HCT116 (cell line): Measurements from ENCODE around the gene TXLNB. TPM values are rescaled to one million over a fixed set of nuclear protein-coding genes. Genes with fewer than 3 reads are reported as not detected.

Experiments used
- ATAC-seq: fragments of 200-7000 bp; cut with Tn5 transposase; 2 replicates; pipeline ENCODE4 v1.9.1; 2020; ENCODE audit warnings: mild to moderate bottlenecking, moderate library complexity
- BruUV-seq: library from RNA; stranded (reverse); fragments of 400-500 nt; replicated peaks from 2 replicates; lab custom pipeline; 2021; lab: Mats Ljungman, UMichigan
- CTCF ChIA-PET: fragments of 300-600 bp; sonication (Branson Sonifier 250); formaldehyde crosslinking; loops from one replicate; lab custom pipeline; 2021; ENCODE audit warnings: antibody characterized with exemption; lab: Charles Lee
- POLR2A ChIA-PET: fragments of 300-600, 350-600 bp; sonication (Branson Sonifier 250); formaldehyde crosslinking; loops from one replicate; lab custom pipeline; 2021; ENCODE audit warnings: antibody characterized with exemption; lab: Charles Lee
- RAD21 ChIA-PET, 2 experiments: fragments of 300-600 bp; sonication (Branson Sonifier 250); formaldehyde crosslinking; loops; one replicate each; lab custom pipeline; 2023; ENCODE audit warnings: low total read pairs in 2 of 2; ENCODE audit not compliant: uncharacterized antibody in 2 of 2, unreplicated experiment in 2 of 2, low non-redundant PET in 1 of 2; lab: Charles Lee
- DNase-seq: peaks from one replicate; pipeline ENCODE4 v3.0.0-alpha.2; 2010; ENCODE audit warnings: low read depth, low spot score
- H2AFZ ChIP-seq: fragments of 200-600 bp; shearing (Covaris generic), sonication (generic); 2 replicates; pipeline ENCODE4 v1.6.1; 2017; ENCODE audit warnings: low read depth, mixed run types, mixed read lengths, antibody characterized with exemption, low read length; ENCODE audit not compliant: poor library complexity, severe bottlenecking
- H3K27ac ChIP-seq: 2 replicates; pipeline ENCODE4 v1.5.1; 2012; ENCODE audit warnings: low read depth, low read length
- H3K27me3 ChIP-seq: fragments of 200-600 bp; sonication (generic); 2 replicates; pipeline ENCODE4 v1.6.1; 2016; ENCODE audit warnings: mixed run types, low read length, mixed read lengths; ENCODE audit not compliant: insufficient read depth
- H3K36me3 ChIP-seq, 2 experiments: fragments of 200-500 bp in 1 of 2; fragments of 200-600 bp in 1 of 2; sonication (Bioruptor generic) in 1 of 2; sonication (generic) in 1 of 2; 2 replicates each; pipeline versions ENCODE4 v1.5.1 to v1.6.1; 2014 to 2016; ENCODE audit warnings: low read length in 2 of 2, inconsistent platforms in 1 of 2, mixed read lengths in 1 of 2, mixed run types in 1 of 2; ENCODE audit not compliant: insufficient read depth in 2 of 2, control insufficient read depth in 1 of 2
- H3K4me1 ChIP-seq, 2 experiments: fragments of 200-600 bp in 1 of 2; sonication (generic) in 1 of 2; 2 replicates each; pipeline versions ENCODE4 v1.5.1 to v1.6.1; 2012 to 2017; ENCODE audit warnings: low read length in 2 of 2, inconsistent platforms in 1 of 2, mild to moderate bottlenecking in 1 of 2, mixed read lengths in 1 of 2, mixed run types in 1 of 2, moderate library complexity in 1 of 2; ENCODE audit not compliant: insufficient read depth in 2 of 2, control insufficient read depth in 1 of 2
- H3K4me2 ChIP-seq: fragments of 200-600 bp; sonication (generic); 2 replicates; pipeline ENCODE4 v1.6.1; 2017; ENCODE audit warnings: mixed run types, low read length, mixed read lengths
- H3K4me3 ChIP-seq, 2 experiments: fragments of 200-600 bp in 1 of 2; sonication (generic) in 1 of 2; replicated peaks in 1 of 2; 2 replicates each; pipeline ENCODE4 v1.5.1; 2011 to 2016; ENCODE audit warnings: low read length in 2 of 2, control low read depth in 1 of 2, low read depth in 1 of 2, mild to moderate bottlenecking in 1 of 2, mixed read lengths in 1 of 2, mixed run types in 1 of 2
- H3K79me2 ChIP-seq: fragments of 200-600 bp; sonication (generic); 2 replicates; pipeline ENCODE4 v1.6.1; 2017; ENCODE audit warnings: mild to moderate bottlenecking, mixed run types, low read length, moderate library complexity, mixed read lengths; ENCODE audit not compliant: insufficient read depth
- H3K9ac ChIP-seq: fragments of 200-600 bp; sonication (generic); 2 replicates; pipeline ENCODE4 v1.6.1; 2016; ENCODE audit warnings: low read length, mixed read lengths
- H3K9me2 ChIP-seq: fragments of 200-600 bp; sonication (generic), shearing (Covaris generic); 2 replicates; pipeline ENCODE4 v1.6.1; 2017; ENCODE audit warnings: mixed run types, mild to moderate bottlenecking, moderate library complexity; ENCODE audit not compliant: insufficient read depth
- H3K9me3 ChIP-seq, 2 experiments: fragments of 200-500 bp in 1 of 2; fragments of 200-600 bp in 1 of 2; sonication (Bioruptor generic) in 1 of 2; sonication (generic) in 1 of 2; 2 replicates each; pipeline ENCODE4 v1.6.1; 2014 to 2017; ENCODE audit warnings: low read length in 2 of 2, mixed read lengths in 2 of 2, inconsistent platforms in 1 of 2, low read depth in 1 of 2, mild to moderate bottlenecking in 1 of 2, mixed run types in 1 of 2, moderate library complexity in 1 of 2; ENCODE audit not compliant: control insufficient read depth in 1 of 2, insufficient read depth in 1 of 2
- H4K20me1 ChIP-seq: fragments of 200-600 bp; sonication (generic), shearing (Covaris generic); 2 replicates; pipeline ENCODE4 v1.6.1; 2017; ENCODE audit warnings: mixed run types, mild to moderate bottlenecking, moderate library complexity; ENCODE audit not compliant: insufficient read depth
- CBX3 ChIP-seq: IDR thresholded peaks from 2 replicates; pipeline ENCODE4 v1.6.1; 2012; ENCODE audit warnings: low read depth
- ELF1 ChIP-seq: IDR thresholded peaks from 2 replicates; pipeline ENCODE4 v1.6.1; 2012; ENCODE audit warnings: low read depth, borderline replicate concordance
- MAX ChIP-seq: IDR thresholded peaks from 2 replicates; pipeline ENCODE4 v1.6.1; 2012
- REST ChIP-seq: IDR thresholded peaks from 2 replicates; pipeline ENCODE4 v1.6.1; 2012; ENCODE audit warnings: low read depth
- SP1 ChIP-seq: IDR thresholded peaks from 2 replicates; pipeline ENCODE4 v1.6.1; 2012; ENCODE audit warnings: low read depth
- TCF7L2 ChIP-seq: IDR thresholded peaks from 2 replicates; pipeline ENCODE4 v1.7.0; 2011; ENCODE audit warnings: borderline replicate concordance, inconsistent platforms; ENCODE audit not compliant: insufficient read depth, insufficient read length; ENCODE audit errors: extremely low read depth
- YY1 ChIP-seq: IDR thresholded peaks from 2 replicates; pipeline ENCODE4 v1.6.1; 2011; ENCODE audit warnings: low read length, low read depth, moderate library complexity, mild to moderate bottlenecking; ENCODE audit not compliant: insufficient replicate concordance; ENCODE audit errors: extremely low read depth
- ZFX ChIP-seq: fragments of 450-650 bp; IDR thresholded peaks from 2 replicates; pipeline ENCODE4 v1.6.1; 2017
- ZNF274 ChIP-seq: fragments of 200-500 bp; sonication (Bioruptor generic); IDR thresholded peaks from 2 replicates; pipeline ENCODE4 v1.6.1; 2014; ENCODE audit warnings: mild to moderate bottlenecking, low read depth, low read length, inconsistent platforms
- intact Hi-C: fragments of 100-400 bp; cut with micrococcal nuclease; formaldehyde crosslinking; loops from 2 replicates; pipeline ENCODE4 v1.10.0; 2022
- total RNA-seq: library from RNA; stranded (reverse); gene quantifications from one replicate; pipeline ENCODE4 v1.2.1, GENCODE V29; 2021; ENCODE audit not compliant: unreplicated experiment
- TF ChIP-seq, protein P1 (sequence below), 3 experiments: fragments of 200-600 bp in 1 of 3; sonication (generic) in 1 of 3; IDR thresholded peaks in 2 of 3; conservative IDR thresholded peaks in 1 of 3; 2 replicates each; pipeline ENCODE4 v1.5.1; 2012 to 2017; ENCODE audit warnings: low read depth in 2 of 3, low read length in 2 of 3, antibody characterized with exemption in 1 of 3, borderline replicate concordance in 1 of 3, control low read depth in 1 of 3, mild to moderate bottlenecking in 1 of 3, mixed read lengths in 1 of 3, mixed run types in 1 of 3, moderate library complexity in 1 of 3; ENCODE audit not compliant: insufficient read depth in 1 of 3

The TXLNB gene
- total RNA-seq, 1 experiment from 2014 or later: 0.05 TPM

DNA sequence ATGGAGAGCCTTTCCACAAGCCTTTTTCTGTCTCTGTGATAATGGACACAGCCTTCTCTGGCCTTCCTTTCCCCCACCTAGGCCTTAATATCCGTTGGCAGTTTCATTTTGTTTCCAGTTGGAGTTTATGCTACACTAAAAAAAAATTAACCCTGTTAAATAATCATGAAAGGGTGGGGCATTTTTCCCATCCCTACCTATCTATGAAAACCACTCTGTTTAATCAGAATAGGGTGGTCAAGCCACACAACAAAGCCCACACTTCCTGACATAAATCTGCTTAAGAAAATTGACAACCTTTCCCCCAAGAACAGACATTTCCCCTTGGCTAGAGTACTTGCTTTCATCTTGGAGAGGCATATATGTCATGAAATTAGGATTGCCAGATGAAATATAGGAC is 14.2 kb downstream of the TXLNB start:
- ATAC-seq (no peak), DNase-seq (no peak)
- RAD21 ChIA-PET: no interaction called here
- Histone ChIP-seq H3K9me2 (no peaks in the 10 kb centered on the region), H3K9ac (no peak overlapping the region), H3K27ac (no peak overlapping the region), H3K27me3 (no peaks in the 10 kb centered on the region), H4K20me1 (no peaks in the 10 kb centered on the region), H3K4me2 (no peak overlapping the region), H3K4me1 (no peaks in the 10 kb centered on the region), H3K79me2 (no peaks in the 10 kb centered on the region), H2AFZ (no peak overlapping the region), H3K4me3 (no peak overlapping the region), H3K9me3 (no peaks in the 10 kb centered on the region), H3K36me3 (no peaks in the 10 kb centered on the region)
- intact Hi-C loops: no loop called here
- CTCF ChIA-PET: no interaction called here
- TF ChIP-seq YY1 (no peak), SP1 (no peak), MAX (no peak), ZNF274 (no peak), ELF1 (no peak), TCF7L2 (no peak), REST (no peak), ZFX (no peak), CBX3 (no peak)
- TF ChIP-seq, protein P1, sequence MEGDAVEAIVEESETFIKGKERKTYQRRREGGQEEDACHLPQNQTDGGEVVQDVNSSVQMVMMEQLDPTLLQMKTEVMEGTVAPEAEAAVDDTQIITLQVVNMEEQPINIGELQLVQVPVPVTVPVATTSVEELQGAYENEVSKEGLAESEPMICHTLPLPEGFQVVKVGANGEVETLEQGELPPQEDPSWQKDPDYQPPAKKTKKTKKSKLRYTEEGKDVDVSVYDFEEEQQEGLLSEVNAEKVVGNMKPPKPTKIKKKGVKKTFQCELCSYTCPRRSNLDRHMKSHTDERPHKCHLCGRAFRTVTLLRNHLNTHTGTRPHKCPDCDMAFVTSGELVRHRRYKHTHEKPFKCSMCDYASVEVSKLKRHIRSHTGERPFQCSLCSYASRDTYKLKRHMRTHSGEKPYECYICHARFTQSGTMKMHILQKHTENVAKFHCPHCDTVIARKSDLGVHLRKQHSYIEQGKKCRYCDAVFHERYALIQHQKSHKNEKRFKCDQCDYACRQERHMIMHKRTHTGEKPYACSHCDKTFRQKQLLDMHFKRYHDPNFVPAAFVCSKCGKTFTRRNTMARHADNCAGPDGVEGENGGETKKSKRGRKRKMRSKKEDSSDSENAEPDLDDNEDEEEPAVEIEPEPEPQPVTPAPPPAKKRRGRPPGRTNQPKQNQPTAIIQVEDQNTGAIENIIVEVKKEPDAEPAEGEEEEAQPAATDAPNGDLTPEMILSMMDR (IDR thresholded peaks at IDR 0.05 in 2 of 3, conservative IDR thresholded peaks at IDR 0.05 in 1 of 3; ENCODE audit: borderline replicate concordance in 1 of 3, insufficient read depth in 1 of 3, low read depth in 2 of 3, low read length in 2 of 3): no peak
- POLR2A ChIA-PET: no interaction called here
- BruUV-seq: no TSS peak
